ENCODE results near the gene MAPK11. TPM values are rescaled to one million over a fixed set of nuclear protein-coding genes. Genes with fewer than 3 reads are reported as not detected.
A peak's percentile ranks its signal among the peaks of the same experiment; 100 is the strongest.

Gene MAPK11
- total and polyA plus RNA-seq, 8 donors = 0.29 to 13.6 (median 8.9) TPM; not detected in 1

GRCh38 chr22:50251477-50252081 lies 18.6 kb downstream of the MAPK11 start:
- Histone ChIP-seq H3K9me3 (no peaks in the 10 kb centered on the region), H3K4me3 (peak overlapping the region; percentile 62 to 78 (median 66)), H3K4me1 (peaks cover 32 to 58% (median 54%) of the 10 kb centered on the region in 4 donors), H3K36me3 (peaks cover 3 to 24% (median 15%) of the 10 kb centered on the region in 4 donors), H3K27ac (peak overlapping the region; percentile 71 to 84 (median 83)), H3K27me3 (no peaks in the 10 kb centered on the region)
- 8 to 23% (median 10%) methylated on average over 15 to 36 of the region's 36 CpGs for WGBS, 5 donors
- intact Hi-C loops (cut with DNase I; ENCODE audit: low total_unique reads) = loop anchor here (10.0 kb wide), 1 partner anchor 253 kb away; the partner anchor contains the start of genes LMF2 and NCAPH2
- DNase-seq = no peak
- TF ChIP-seq POLR2A (IDR thresholded peaks at IDR 0.05) (no peak), CTCF (IDR thresholded peaks at IDR 0.05) (no peak), EP300 (IDR thresholded peaks at IDR 0.05) (no peak)

GRCh38 chr22:50250555-50251476 lies 19.4 kb downstream of the MAPK11 start, which contains the start of gene HDAC10:
Gene HDAC10 (minus strand): TSS chr22:50251265. CDS start chr22:50251032, 233 bp downstream.
- DNase-seq = peak; percentile 90 to 95
- Histone ChIP-seq H3K9me3 (no peaks in the 10 kb centered on the region), H3K4me3 (peak within 1 kb of the TSS; percentile 62 to 78 (median 66)), H3K4me1 (peaks cover 34 to 65% (median 60%) of the 10 kb centered on the region in 4 donors), H3K27ac (peak within 1 kb of the TSS; percentile 71 to 84 (median 83)), H3K36me3 (peaks cover 11 to 31% (median 21%) of the 10 kb centered on the region in 4 donors), H3K27me3 (no peaks in the 10 kb centered on the region)
- WGBS, 5 donors = 0 to 1% (median 1%) methylated on average over 19 to 81 of the region's 81 CpGs
- TF ChIP-seq CTCF (IDR thresholded peaks at IDR 0.05) (no peak), POLR2A (IDR thresholded peaks at IDR 0.05) (no peak), EP300 (IDR thresholded peaks at IDR 0.05) (no peak), POLR2AphosphoS5 (IDR thresholded peaks at IDR 0.05) (peak; percentile 19 to 79 (median 57))
- intact Hi-C loops (cut with DNase I; ENCODE audit: low total_unique reads) = loop anchor here (10.0 kb wide), 1 partner anchor 254 kb away; the partner anchor contains the start of genes LMF2 and NCAPH2

- peaks cover 39 to 71% (median 66%) of the 10 kb centered on the region in 4 donors for H3K4me1 ChIP-seq
- H3K27ac ChIP-seq = peak overlapping the region in 3 of 5 donors; percentile 71 to 84 (median 81)
- WGBS, 5 donors = 34 to 57% (median 47%) methylated on average over 9 to 11 of the region's 11 CpGs
- TF ChIP-seq POLR2AphosphoS5 (IDR thresholded peaks at IDR 0.05) (no peak), EP300 (IDR thresholded peaks at IDR 0.05) (no peak), CTCF (IDR thresholded peaks at IDR 0.05) (no peak), POLR2A (IDR thresholded peaks at IDR 0.05) (no peak)
- H3K27me3 ChIP-seq = no peaks in the 10 kb centered on the region
- H3K36me3 ChIP-seq = peaks cover 11 to 26% (median 18%) of the 10 kb centered on the region in 4 donors
- peak overlapping the region; percentile 62 to 78 (median 66) for H3K4me3 ChIP-seq
- intact Hi-C loops (cut with DNase I; ENCODE audit: low total_unique reads) = loop anchor here (10.0 kb wide), 1 partner anchor 255 kb away; the partner anchor contains the start of genes LMF2 and NCAPH2
- H3K9me3 ChIP-seq = no peaks in the 10 kb centered on the region
- no peak for DNase-seq
Measured at GRCh38 chr22:50250249-50250554, 20.0 kb downstream of the MAPK11 start.
